GM19455 (cell line): ENCODE results near the gene SPATC1L.
"Not testable (repeated sequence)": the region's sequence is repeated elsewhere in the genome, so short reads cannot be mapped to it uniquely, and the experiment has no call there.

Experiments
- ATAC-seq: cut with Tn5 transposase; IDR thresholded peaks from one replicate; pipeline ENCODE4 v1.9.1; 2021; ENCODE audit not compliant: unreplicated experiment

SPATC1L gene

DNA sequence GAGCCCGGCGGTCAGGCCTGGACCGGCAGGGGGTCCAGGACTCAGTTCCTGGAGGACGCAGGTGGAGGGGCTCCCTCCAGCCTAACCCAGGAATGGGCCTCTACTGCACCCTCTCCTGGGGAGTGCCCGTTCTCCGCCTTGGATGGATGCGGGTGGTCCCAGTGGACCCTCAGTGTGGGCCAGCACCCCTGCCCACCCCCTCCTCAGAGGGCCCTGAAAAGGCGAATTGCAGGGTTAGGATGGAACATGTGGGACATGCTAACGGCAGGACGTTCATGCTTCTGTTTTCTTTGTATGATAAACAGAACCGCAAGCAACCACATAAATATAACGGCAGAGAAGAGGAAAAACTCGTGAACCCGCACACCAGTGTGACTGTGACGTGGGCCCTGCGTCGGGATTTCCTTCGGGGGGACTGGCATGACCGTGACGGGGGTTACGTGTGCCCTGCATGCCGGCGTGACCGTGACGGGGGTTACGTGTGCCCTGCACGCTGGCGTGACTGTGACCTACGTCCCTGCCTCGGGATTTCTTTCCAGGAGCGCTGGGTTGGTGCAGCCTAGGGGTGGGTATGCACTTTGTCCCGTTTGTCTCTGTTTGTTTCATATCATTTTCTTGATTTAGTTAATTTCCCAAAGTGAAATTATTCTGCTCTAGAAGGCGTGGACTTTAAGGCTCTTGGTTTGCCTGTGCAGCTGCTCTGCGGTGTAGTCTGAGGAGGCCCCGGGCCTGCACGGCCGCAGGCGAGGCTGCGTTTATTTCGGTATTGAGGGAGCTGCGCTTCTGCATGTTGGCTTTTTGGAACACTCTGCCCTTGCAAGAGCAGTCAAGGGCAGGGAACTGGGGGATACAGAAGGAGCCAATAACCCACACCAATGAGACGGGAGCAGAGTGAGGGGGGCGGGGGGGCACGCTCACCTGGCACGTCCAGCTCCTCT lies 32.0 kb downstream of the SPATC1L start:
- no peak for ATAC-seq

DNA sequence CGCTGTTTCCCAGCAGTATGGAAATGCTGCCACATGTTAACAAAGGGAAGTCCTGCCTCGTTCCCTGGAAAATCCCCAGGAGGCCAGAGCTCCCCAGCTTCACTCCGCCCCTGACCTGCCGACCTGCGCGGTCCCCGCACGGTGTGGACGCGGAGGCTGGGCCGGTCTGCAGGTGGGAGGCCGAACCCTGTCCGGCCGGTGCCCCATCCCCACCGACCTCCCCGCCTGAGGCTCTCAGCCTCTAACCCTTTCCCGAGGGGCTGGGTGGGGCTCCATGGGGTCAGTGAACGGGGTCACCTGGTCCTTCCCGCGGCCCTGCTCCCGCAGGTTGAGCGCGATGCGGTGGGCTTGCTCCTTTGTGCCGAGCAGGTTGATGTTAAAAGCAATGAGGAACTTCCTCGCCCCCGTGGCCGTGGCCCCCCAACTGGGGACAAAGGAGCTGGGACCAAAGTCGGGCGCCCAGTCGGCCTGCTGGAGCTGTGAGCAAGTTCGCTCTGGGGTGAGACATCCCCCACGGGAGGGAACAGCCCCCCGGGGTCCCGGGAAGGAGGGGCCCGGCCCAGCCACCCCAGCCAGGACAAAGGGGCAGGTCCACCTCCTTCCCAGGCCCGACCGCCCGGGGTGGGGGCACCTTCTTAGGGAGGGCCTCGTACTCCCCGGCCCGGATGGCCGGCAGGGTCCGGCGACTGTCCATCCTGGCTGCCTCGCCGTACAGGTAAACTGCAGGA lies 32.8 kb downstream of the SPATC1L start:
- no peak for ATAC-seq

DNA sequence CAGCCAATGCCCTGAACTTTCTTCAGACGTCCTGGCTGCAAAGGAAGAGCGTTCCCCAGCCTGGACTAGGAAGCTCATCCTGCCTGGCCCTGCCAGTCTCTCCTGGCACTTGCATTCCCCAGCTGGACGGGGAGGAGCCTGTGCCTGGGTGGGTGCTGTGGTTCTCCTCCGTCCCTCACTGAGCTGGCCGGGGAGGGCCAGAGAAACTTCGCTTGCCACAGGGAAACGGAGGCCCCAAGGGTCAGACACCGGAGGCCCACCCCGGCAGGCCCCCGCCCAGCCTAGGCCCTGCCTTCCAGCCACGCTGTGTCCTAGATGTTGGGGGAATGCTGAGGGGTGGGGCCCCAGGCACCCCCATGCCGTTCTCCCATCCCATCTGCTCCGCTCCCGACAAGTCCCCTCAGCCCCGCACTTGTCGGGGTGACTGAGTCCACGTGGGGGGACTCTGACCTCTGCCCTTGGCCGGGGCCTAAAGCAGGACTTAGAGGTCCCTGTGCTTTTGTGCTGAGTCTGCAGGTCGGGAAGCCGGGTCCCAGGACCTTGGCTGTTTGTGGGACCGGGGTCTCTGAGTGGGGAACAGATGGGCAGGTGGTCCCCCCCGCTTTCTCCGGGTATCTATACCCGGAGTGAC lies 33.7 kb downstream of the SPATC1L start:
- ATAC-seq = no peak

DNA sequence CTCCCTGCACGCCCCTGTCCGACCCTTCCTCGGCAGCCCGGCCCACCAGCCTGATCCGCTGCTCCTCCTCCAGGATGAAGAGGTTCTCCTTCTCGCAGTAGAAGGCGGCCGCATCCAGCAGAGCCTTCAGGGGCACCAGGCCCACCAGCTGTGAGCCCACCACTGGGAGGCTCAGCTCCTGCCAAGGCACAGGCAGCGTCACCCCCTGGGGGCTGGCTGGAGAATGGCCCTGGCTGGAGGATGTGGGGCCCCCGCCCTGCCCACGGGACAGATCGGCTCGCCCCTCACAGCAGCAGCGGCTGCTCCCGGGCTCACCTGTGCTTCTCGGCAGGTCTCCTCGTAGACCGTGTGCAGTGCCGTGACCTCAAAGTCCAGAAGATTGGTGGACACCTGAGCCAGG lies 34.2 kb downstream of the SPATC1L start:
- ATAC-seq = no peak

DNA sequence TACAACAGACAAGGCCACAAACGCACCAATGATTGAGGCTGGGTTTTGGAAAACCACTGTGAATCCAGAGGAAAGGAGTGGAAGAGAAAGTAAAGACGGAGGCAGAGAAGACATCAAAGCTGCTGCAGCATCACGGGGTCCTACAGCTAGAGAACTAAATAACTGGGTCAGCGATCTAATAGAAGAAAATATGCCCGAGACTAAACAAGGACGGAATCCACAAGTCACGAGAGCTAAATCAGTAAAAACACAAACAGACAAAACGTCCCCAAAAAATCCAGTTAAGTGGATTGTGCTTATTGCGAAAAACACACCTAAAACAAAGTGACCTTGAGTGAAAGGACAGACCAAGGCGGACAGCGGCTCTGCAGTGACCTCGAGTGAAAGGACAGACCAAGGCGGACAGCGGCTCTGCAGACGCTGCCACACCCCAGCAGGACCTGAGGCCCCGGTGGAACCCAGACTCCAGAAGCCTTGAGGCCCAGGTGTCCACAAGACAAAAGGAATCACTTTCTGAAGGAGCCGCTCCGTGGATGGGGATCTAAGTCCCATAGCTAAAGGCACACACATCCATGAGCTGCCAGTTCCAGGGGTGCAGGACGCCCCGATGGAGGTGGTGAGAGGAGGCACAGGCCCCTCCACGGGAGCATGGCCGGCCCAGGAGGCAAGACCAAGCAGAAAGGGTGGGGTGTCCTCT lies 34.9 kb downstream of the SPATC1L start:
- no peak for ATAC-seq

DNA sequence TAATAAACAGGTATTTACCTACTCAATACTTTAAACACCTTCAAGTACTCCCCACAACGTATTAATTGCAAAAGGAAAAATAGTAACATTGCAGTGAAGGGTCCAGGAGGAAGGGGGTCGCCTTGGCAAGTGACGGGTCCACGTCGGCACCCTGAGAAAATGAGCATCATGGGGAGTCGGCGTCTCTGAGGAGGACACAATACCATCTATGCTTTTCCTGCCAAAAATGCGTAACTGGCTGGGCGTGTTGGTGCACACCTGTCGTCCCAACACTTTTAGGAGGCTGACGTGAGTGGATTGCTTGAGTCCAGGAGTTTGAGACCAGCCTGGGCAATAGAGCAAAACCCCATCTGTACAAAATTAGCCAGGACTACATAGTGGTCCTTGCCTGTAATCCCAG lies 36.2 kb downstream of the SPATC1L start:
- ATAC-seq = no peak

DNA sequence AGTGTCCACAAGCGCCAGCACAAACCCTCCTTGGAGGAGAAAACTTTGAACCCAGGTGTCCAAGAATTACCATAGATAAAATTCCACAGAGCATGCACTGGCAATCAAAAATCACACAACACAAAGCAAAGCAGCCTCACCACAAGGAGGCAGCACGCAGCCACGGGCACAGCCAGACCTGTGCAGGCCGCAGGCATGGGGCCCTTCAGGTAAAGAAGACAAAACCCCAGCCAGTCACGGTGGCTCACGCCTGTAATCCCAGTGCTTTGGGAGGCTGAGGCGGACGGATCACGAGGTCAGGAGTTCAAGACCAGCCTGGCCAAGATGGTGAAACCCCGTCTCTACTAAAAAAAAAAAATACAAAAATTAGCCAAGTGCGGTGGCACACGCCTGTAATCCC lies 36.8 kb downstream of the SPATC1L start:
- ATAC-seq = not testable (repeated sequence)

DNA sequence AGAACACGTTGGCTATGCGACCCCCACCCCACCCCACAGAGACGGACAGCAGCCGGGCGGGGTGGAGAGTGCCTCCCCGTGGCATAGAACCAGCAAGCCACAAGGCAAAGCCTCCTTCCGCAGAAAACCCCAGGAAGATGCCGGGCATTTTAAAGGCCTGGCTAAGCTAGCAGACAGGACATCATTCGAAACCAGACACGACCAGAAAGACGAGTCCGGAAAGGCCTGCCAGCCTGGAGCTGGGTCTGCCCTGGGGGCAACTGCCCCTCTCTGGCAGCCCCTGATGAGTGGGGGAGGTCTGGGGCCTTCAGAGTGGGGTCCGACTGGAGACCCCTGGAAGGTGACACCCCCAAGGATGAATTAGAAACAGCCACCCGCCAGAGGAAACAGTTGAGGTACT lies 37.4 kb downstream of the SPATC1L start:
- ATAC-seq = no peak

DNA sequence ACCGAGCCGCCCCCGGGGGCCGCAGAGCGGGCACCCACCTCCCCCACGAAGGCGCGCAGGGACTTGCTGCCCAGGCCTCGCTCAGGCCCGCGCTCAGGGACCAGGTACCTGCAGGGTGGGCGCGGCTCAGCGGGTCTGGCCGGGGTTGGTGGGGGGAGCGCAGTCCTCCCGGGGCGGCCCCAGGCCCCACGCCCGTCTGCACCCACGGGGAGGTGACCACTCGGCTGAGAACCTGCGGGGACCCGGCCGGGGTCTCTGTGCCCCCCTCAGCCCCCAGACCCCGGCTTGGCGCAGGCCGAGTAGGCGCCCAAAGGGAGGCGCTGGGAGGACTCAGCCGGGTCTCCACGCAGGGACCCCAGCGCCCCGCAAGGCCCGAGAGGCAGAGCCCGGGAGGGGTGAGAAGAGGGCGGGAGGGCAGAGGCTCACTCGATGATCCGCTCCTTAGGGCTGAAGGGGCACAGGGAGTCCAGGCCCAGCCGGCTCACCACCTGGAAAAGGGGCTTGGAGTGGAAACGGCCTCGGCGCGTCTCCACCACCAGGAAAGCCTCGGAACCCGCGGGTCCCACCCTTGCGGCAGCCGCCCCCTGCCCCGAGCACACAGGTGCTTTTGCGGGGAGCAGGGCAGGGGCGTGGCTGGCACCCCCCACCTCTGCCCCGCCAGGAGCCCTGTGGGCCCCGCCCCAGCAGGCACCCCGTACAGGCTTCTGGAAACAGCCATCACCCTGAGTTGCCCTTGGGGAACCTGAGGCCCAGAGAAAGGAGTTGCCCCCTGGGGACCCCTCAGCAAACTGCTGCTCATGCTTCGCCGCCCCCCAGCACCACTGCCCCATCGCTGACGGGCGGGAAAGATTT lies 38.2 kb downstream of the SPATC1L start:
- no peak for ATAC-seq

DNA sequence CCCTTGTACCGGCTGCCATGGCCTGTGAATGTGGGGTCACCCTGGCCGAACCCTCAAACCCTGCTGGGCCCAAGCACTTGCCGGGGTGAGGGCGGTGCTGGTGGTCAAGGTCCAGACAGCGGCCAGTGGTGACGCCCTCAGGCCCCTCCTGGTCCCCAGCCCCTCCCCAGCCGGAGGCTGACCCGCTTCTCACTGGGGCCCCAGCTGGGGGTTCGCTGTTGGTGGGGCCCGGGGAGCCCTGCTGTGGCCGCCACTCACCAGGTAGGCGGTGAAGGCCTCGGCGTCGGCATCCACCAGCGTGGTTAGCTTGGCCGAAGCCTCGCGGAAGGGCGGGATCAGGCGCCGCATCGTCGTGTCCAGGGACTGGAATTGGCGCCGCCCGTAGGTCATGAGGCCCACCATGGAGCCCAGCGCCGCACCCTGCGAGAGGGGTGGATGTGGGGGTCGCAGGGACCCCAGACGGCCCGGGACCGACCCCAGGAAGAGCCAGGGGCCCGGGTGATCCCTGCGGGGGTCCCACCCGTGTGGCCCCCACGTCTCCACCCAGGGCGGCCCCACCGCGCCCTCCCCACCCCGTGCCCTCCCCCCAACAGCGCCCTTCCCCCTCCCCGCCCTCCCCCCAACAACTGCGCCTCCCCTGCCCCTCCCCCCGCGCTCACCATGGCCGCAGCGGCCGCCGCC lies 39.0 kb downstream of the SPATC1L start:
- no peak for ATAC-seq

DNA sequence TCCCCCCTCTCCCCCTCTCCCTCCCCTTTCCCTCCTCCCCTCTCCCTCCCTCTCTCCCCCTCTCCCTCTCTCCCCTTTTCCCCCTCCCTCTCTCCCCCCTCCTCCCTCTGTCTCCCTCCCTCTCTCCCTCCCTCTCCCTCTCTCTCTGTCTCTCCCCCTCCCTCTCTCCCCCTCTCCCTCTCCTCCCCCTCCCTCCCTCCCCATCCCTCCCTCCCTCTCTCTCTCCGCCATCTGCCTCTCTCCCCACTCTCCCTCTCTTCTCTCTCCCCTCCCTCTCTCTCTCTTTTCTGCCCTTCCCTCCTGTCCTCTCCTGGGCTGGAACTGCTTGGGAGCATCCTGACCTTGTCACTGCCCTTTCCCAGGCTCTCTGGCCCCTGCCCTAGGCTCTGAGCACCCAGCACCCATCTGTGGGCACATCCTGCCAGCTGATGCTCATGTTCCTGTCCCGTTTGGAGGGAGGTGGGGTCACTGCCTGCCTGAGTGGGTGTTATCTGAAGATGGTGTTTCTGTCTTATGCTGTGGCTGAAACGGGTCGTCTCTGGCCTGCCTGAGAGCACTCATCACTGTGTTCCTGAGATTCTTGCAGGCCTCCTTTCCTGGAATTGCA lies 39.7 kb downstream of the SPATC1L start:
- no peak for ATAC-seq

DNA sequence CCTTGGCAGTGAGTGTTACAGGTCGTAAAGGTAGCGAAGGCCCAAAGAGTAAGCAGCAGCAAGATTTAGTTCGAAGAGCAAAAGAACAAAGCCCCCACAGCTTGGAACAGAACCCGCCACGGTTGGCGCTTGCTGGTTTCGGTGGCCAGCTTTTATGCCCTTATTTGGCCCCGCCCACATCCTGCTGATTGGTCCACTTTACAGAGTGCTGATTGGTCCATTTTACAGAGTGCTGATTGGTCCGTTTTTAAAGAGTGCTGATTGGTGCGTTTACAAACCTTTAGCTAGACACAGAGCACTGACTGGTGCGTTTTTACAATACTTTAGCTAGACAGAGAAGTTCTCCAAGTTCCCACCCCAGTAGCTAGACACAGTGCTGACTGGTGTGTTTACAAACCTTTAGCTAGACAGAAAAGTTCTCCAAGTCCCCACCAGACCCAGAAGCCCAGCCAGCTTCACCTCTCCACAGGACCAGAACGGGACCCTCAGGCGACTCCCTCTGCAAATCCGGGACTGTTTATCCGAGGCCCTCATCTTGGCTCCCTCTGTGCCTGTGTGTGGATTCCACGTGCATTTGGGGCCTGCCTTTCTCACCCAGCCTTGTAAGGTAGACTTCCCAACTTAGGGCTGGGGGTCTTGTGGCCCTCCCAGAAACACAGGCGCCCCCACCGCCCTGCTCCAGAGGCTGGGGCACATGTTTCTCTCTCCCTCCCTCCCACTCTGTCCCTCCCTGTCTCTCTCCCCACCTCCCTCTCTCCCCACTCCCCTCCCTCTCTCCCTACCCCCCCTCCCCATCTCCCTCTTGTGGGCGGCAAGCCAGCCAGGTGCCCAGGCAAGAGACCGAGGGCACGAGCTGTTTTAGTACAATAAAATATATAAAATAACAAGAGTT lies 41.4 kb downstream of the SPATC1L start:
- no peak for ATAC-seq

DNA sequence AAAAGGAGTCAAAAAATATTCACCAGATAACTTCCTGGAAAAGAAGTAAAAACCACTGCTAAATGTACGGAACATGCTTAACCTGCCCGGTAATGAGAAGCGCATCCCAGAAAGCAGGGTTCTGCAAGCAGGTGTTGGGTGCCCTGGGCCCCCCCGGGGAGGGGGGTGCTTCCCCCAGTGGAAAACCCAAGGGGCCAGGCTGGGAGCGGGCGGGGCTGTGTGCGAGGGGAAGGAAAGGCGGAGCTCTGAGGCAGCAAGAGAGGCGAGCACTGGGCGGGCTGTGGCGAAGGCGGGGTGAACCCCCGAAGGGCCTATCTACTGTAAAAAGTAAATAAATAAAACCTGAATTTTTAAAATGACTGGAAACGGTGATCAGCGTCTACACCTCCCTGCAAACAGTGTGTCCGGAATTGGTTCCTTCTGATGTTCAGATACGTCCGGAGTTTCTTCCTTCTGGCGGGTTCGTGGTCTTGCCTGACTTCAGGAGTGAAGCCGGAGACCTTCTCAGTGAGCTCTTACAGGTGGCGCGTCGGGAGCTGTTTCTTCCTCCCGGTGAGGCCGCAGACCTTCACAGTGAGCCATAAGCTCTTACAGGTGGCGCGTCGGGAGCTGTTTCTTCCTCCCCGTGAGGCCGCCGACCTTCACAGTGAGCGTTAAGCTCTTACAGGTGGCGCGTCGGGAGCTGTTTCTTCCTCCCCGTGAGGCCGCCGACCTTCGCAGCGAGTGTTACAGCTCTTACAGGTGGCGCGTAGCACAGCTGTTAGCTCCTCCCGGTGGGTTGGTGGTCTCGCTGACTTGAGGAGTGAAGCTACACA lies 42.3 kb downstream of the SPATC1L start:
- ATAC-seq = no peak

DNA sequence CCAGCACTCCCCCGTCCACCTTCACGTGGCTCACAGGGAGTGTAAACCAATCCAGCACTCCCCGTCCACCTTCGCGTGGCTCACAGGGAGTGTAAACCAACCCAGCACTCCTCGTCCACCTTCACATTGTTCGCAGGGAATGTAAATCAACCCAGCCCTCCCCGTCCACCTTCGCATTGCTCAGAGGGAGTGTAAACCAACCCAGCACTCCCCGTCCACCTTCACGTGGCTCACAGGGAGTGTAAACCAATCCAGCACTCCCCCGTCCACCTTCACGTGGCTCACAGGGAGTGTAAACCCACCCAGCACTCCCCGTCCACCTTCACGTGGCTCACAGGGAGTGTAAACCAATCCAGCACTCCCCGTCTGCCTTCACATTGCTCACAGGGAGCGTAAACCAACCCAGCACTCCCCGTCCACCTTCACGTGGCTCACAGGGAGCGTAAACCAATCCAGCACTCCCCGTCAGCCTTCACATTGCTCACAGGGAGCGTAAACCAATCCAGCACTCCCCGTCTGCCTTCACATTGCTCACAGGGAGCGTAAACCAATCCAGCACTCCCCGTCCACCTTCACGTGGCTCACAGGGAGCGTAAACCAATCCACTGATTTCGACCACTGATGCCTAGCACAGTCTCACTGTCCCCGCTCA lies 43.8 kb downstream of the SPATC1L start:
- ATAC-seq = not testable (repeated sequence)

DNA sequence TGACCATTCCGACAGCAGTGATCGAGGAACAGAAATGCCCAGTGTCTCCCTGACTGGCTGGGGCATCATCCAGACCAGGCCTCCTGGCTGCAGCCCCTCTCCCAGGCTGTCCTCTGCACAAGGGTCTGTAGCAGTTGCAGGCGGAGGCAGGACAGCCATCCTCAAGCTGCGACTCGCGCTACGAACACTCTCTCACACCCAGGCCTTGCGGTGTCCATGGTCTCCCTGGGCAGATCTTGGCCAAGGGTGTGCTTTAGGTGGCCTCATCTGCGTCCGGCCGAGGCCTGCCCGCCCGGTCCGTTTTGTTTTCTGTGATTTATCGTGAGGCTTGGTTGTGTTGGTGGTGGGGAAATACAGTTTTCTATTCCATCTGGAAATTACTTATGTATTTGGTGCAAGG lies 44.6 kb downstream of the SPATC1L start:
- ATAC-seq = no peak

DNA sequence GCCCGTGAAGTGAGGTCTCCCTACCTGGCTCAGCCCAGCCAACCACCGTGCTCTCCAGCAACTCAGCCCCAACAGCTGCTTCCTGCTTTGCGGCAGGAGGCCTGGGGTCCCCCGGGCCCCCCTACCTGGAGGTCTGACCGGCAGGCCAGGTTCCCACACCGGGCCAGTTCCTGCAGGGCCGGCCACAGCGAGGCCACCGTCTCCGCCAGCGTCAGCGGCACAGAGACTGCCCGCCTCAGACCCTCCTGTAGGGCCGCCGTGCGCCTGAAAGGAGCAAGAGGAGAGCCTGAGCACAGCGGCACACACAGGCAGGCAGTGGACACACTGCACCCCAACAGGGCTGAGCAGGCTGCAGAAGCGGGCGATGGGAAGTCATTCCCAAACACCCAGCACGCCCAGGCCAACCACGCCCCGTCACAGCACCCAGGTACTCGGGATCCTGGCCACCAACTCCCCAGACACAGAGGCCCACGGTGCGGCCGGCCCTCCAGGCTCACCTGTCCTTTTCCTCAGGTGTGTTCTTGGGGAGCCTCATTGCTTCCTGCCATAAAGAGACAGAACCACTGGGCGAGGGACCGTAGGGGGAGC lies 45.8 kb downstream of the SPATC1L start:
- no peak for ATAC-seq

DNA sequence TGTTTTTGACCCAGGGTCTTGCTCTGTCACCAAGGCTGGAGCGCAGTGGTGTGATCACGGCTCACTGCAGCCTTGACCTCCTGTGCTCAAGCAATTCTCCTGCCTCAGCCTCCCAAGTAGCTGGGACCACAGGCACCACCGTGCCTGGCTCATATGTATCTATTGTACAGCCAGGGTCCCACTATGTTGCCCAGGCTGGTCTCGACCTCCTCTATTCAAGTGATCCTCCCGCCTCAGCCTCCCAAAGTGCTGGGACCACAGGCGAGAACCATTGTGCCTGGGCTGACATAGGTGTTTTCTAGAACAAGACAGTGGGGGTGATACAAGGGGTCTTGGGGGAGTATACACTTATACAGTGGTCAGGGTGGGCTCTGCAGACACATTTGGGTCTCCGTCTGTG lies 46.4 kb downstream of the SPATC1L start:
- ATAC-seq = no peak
